Measurements from ENCODE around the gene OVOL2.

The OVOL2 gene

GRCh38 chr20:18012901-18013300 lies 44.8 kb downstream of the OVOL2 start:
- no peak for DNase-seq (ENCODE audit: low read depth in 3 of 3)

GRCh38 chr20:18011951-18012645 lies 45.6 kb downstream of the OVOL2 start:
- DNase-seq (ENCODE audit: low read depth in 3 of 3), result no peak

- DNase-seq (ENCODE audit: low read depth in 3 of 3), result no peak
These were observed 46.2 kb downstream of the OVOL2 start for GRCh38 chr20:18011482-18011881.

- DNase-seq (ENCODE audit: low read depth in 3 of 3), result no peak
These were observed 48.6 kb downstream of the OVOL2 start for GRCh38 chr20:18009116-18009515.

GRCh38 chr20:18007534-18008292 lies 50.0 kb downstream of the OVOL2 start:
- no peak for DNase-seq (ENCODE audit: low read depth in 3 of 3)

- DNase-seq (ENCODE audit: low read depth in 3 of 3), result no peak
These were observed 51.0 kb downstream of the OVOL2 start for GRCh38 chr20:18006684-18007083.

- DNase-seq (ENCODE audit: low read depth in 3 of 3), result no peak
These were observed 51.7 kb downstream of the OVOL2 start for GRCh38 chr20:18005990-18006364.

GRCh38 chr20:18005170-18005989 lies 52.3 kb downstream of the OVOL2 start:
- no peak for DNase-seq (ENCODE audit: low read depth in 3 of 3)

GRCh38 chr20:18004384-18005031 lies 53.2 kb downstream of the OVOL2 start:
- DNase-seq (ENCODE audit: low read depth in 3 of 3), result no peak

GRCh38 chr20:18003897-18004296 lies 53.8 kb downstream of the OVOL2 start:
- DNase-seq (ENCODE audit: low read depth in 3 of 3), result no peak

GRCh38 chr20:18001131-18001921 lies 56.4 kb downstream of the OVOL2 start:
- no peak for DNase-seq (ENCODE audit: low read depth in 3 of 3)

- no peak for DNase-seq (ENCODE audit: low read depth in 3 of 3)
These were observed 58.1 kb downstream of the OVOL2 start for GRCh38 chr20:17999566-17999965.

GRCh38 chr20:17998446-17998845 lies 59.3 kb downstream of the OVOL2 start:
- no peak for DNase-seq (ENCODE audit: low read depth in 3 of 3)

GRCh38 chr20:17995967-17996819 lies 61.5 kb downstream of the OVOL2 start:
- DNase-seq (ENCODE audit: low read depth in 3 of 3), result peak in 2 of 3 donors; percentile 4 to 21

GRCh38 chr20:17993546-17993945 lies 64.2 kb downstream of the OVOL2 start:
- no peak for DNase-seq (ENCODE audit: low read depth in 3 of 3)

GRCh38 chr20:17992847-17993513 lies 64.7 kb downstream of the OVOL2 start:
- no peak for DNase-seq (ENCODE audit: low read depth in 3 of 3)

GRCh38 chr20:17992224-17992637 lies 65.5 kb downstream of the OVOL2 start:
- peak in 2 of 3 donors; percentile 17 to 48 for DNase-seq (ENCODE audit: low read depth in 3 of 3)

- no peak for DNase-seq (ENCODE audit: low read depth in 3 of 3)
These were observed 67.3 kb downstream of the OVOL2 start for GRCh38 chr20:17990278-17990972.

GRCh38 chr20:17987988-17988387 lies 69.7 kb downstream of the OVOL2 start:
- DNase-seq (ENCODE audit: low read depth in 3 of 3), result no peak
